ENCODE measurements around the gene HLCS. TPM values are rescaled to one million over a fixed set of nuclear protein-coding genes. Genes with fewer than 3 reads are reported as not detected.
A peak's percentile ranks its signal among the peaks of the same experiment; 100 is the strongest.

The HLCS gene
- polyA plus RNA-seq, 1 of the 3 experiments (the other 2 are of a cell fraction): 13.0 TPM

- TF ChIP-seq ZBTB33 (IDR thresholded peaks at IDR 0.05; ENCODE audit: borderline replicate concordance, low read depth): no peak
These were observed 126.7 kb downstream of the HLCS start (continued) for GRCh38 chr21:36839735-36840134.

- WGBS (ENCODE audit: low lambda C conversion rate): 80% methylated on average over 6 of the region's 6 CpGs
- POLR2A ChIA-PET: no interaction called here
- H3K4me2 ChIP-seq: no peak overlapping the region
- H3K4me3 ChIP-seq (ENCODE audit: low read depth in 2 of 2, low read length in 1 of 2): no peak overlapping the region
- no peak for TF ChIP-seq USF1 (IDR thresholded peaks at IDR 0.05; ENCODE audit: borderline replicate concordance, low read depth)
- no peak for TF ChIP-seq TCF12 (IDR thresholded peaks at IDR 0.05)
- no peak for TF ChIP-seq NRF1 (IDR thresholded peaks at IDR 0.05; ENCODE audit: low read depth, low read length)
- no peak for TF ChIP-seq TAF1 (IDR thresholded peaks at IDR 0.05; ENCODE audit: borderline replicate concordance, low read depth, low read length)
- TF ChIP-seq ELF1 (IDR thresholded peaks at IDR 0.05): no peak
- TF ChIP-seq RFX5 (IDR thresholded peaks at IDR 0.05; ENCODE audit: low read length): no peak
- H2AFZ ChIP-seq (ENCODE audit: low read depth): no peak overlapping the region
- H4K20me1 ChIP-seq (ENCODE audit: insufficient read depth): no peaks in the 10 kb centered on the region; the same call in 1 of the 2 replicates
- CTCF ChIA-PET: interaction anchor here (1.2 kb wide), 1 partner anchor 15 kb away, joined by 3 read pairs; no protein-coding TSS in a partner anchor
- H3F3A ChIP-seq (replicated peaks; ENCODE audit: insufficient read depth): no peaks in the 10 kb centered on the region
- H3K4me1 ChIP-seq (ENCODE audit: control insufficient read depth in 1 of 2, insufficient read depth in 2 of 2, low read depth in 1 of 2, low read length in 1 of 2): peaks cover 0 to 4% of the 10 kb centered on the region in 2 experiments; a peak in 1 of 4 replicates
- H3K27me3 ChIP-seq (ENCODE audit: insufficient read depth): no peaks in the 10 kb centered on the region
- H3K79me2 ChIP-seq (ENCODE audit: insufficient read depth): 0 out of 2 replicates have a peak, but pooled peaks cover 4% of the 10 kb centered on the region
- H3K9me3 ChIP-seq: no peaks in the 10 kb centered on the region
- H3K9me2 ChIP-seq: no peaks in the 10 kb centered on the region
- no peak overlapping the region for H3K9ac ChIP-seq
- no peak for DNase-seq
- no peak overlapping the region for H3K27ac ChIP-seq (ENCODE audit: low read depth in 2 of 2, low read length in 1 of 2)
- no peaks in the 10 kb centered on the region for H3K36me3 ChIP-seq (replicated peaks in 1 of 2; ENCODE audit: control insufficient read depth in 1 of 2, insufficient read depth in 2 of 2, low read length in 1 of 2)
These were observed 127.3 kb downstream of the HLCS start for GRCh38 chr21:36839123-36839522.

- Histone ChIP-seq H3K27ac (ENCODE audit: low read depth in 2 of 2, low read length in 1 of 2) (no peak overlapping the region), H3K27me3 (ENCODE audit: insufficient read depth) (no peaks in the 10 kb centered on the region), H3K9ac (no peak overlapping the region), H3K4me1 (ENCODE audit: control insufficient read depth in 1 of 2, insufficient read depth in 2 of 2, low read depth in 1 of 2, low read length in 1 of 2) (peaks cover 0 to 4% of the 10 kb centered on the region in 2 experiments; a peak in 1 of 4 replicates), H3F3A (replicated peaks; ENCODE audit: insufficient read depth) (no peaks in the 10 kb centered on the region), H3K9me2 (no peaks in the 10 kb centered on the region), H3K36me3 (replicated peaks in 1 of 2; ENCODE audit: control insufficient read depth in 1 of 2, insufficient read depth in 2 of 2, low read length in 1 of 2) (no peaks in the 10 kb centered on the region), H2AFZ (ENCODE audit: low read depth) (no peak overlapping the region), H3K4me3 (ENCODE audit: low read depth in 2 of 2, low read length in 1 of 2) (no peak overlapping the region), H3K9me3 (no peaks in the 10 kb centered on the region), H3K4me2 (no peak overlapping the region), H3K79me2 (ENCODE audit: insufficient read depth) (0 out of 2 replicates have a peak, but pooled peaks cover 4% of the 10 kb centered on the region), H4K20me1 (ENCODE audit: insufficient read depth) (no peaks in the 10 kb centered on the region; the same call in 1 of the 2 replicates)
- TF ChIP-seq RCOR1 (IDR thresholded peaks at IDR 0.05; ENCODE audit: low read length): no peak
- TF ChIP-seq ZBTB33 (IDR thresholded peaks at IDR 0.05; ENCODE audit: borderline replicate concordance, low read depth): no peak
- TF ChIP-seq MAX (IDR thresholded peaks at IDR 0.05; ENCODE audit: low read depth): no peak
- no peak for TF ChIP-seq GABPA (IDR thresholded peaks at IDR 0.05; ENCODE audit: low read depth)
- TF ChIP-seq, protein P1, sequence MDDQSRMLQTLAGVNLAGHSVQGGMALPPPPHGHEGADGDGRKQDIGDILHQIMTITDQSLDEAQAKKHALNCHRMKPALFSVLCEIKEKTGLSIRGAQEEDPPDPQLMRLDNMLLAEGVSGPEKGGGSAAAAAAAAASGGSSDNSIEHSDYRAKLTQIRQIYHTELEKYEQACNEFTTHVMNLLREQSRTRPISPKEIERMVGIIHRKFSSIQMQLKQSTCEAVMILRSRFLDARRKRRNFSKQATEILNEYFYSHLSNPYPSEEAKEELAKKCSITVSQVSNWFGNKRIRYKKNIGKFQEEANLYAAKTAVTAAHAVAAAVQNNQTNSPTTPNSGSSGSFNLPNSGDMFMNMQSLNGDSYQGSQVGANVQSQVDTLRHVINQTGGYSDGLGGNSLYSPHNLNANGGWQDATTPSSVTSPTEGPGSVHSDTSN (IDR thresholded peaks at IDR 0.05): no peak
- TF ChIP-seq MEF2A (IDR thresholded peaks at IDR 0.05; ENCODE audit: borderline replicate concordance, low read depth): no peak
- no peak for TF ChIP-seq GATA2 (CRISPR knock-in tag; IDR thresholded peaks at IDR 0.05)
- DNase-seq: peak; percentile 22
- 0% methylated on average over 1 of the region's 1 CpG for WGBS (ENCODE audit: low lambda C conversion rate)
- CTCF ChIA-PET: no interaction called here
- POLR2A ChIA-PET: no interaction called here
These were observed 131.1 kb downstream of the HLCS start for GRCh38 chr21:36835383-36835795.
